Activated CD8-positive, alpha-beta T cell treated with anti-CD3 and anti-CD28 coated beads for 36 hours (primary cell): ENCODE measurements around the gene ALAS2. TPM values are rescaled to one million over a fixed set of nuclear protein-coding genes. Genes with fewer than 3 reads are reported as not detected.

ENCODE experiments used
- ATAC-seq: fragments of 200-7000 bp; cut with Tn5 transposase; one replicate; pipeline ENCODE4 v1.10.0; 2021; ENCODE audit warnings: mild to moderate bottlenecking, moderate library complexity
- CTCF ChIA-PET: fragments of 350-600 bp; sonication (Branson Sonifier 250); formaldehyde crosslinking; loops from one replicate; lab custom pipeline; 2021; ENCODE audit warnings: antibody characterized with exemption; lab: Charles Lee
- POLR2A ChIA-PET: fragments of 350-600 bp; sonication (Branson Sonifier 250); formaldehyde crosslinking; loops from one replicate; lab custom pipeline; 2021; ENCODE audit warnings: antibody characterized with exemption; lab: Charles Lee
- DNase-seq: peaks from one replicate; pipeline ENCODE4 v3.0.0-alpha.2; 2020
- H3K27ac Mint-ChIP-seq: one replicate; pipeline ENCODE4 v1.8.0; 2021; ENCODE audit warnings: mild to moderate bottlenecking, mixed read lengths
- H3K27me3 Mint-ChIP-seq: one replicate; pipeline ENCODE4 v1.8.0; 2021; ENCODE audit warnings: mixed read lengths
- H3K36me3 Mint-ChIP-seq: one replicate; pipeline ENCODE4 v1.8.0; 2021; ENCODE audit warnings: low read depth, mixed read lengths
- H3K4me1 Mint-ChIP-seq: one replicate; pipeline ENCODE4 v1.8.0; 2021; ENCODE audit warnings: low read depth, mixed read lengths
- H3K4me3 Mint-ChIP-seq: one replicate; pipeline ENCODE4 v1.8.0; 2021; ENCODE audit warnings: mild to moderate bottlenecking, moderate library complexity, mixed read lengths
- H3K9me3 Mint-ChIP-seq: one replicate; pipeline ENCODE4 v1.8.0; 2021; ENCODE audit warnings: mixed read lengths
- CTCF ChIP-seq: fragments of 200-600 bp; IDR thresholded peaks from one replicate; pipeline ENCODE4 v1.8.0; 2022; ENCODE audit warnings: antibody characterized with exemption, mild to moderate bottlenecking
- intact Hi-C: fragments of 100-400 bp; cut with micrococcal nuclease; formaldehyde crosslinking; loops from one replicate; pipeline ENCODE4 v1.10.0; 2022
- total RNA-seq, 2 experiments: library from RNA; stranded (reverse); gene quantifications; one replicate each; pipeline ENCODE4 v1.2.3, GENCODE V29; 2021

ALAS2 gene
- total RNA-seq, 2 experiments from 2014 or later = not detected

GRCh38 chrX:55033429-55033828, 2.7 kb upstream of the ALAS2 start:
- no peaks in the 10 kb centered on the region for H3K36me3 Mint-ChIP-seq
- ChIA-PET POLR2A (no interaction called here), CTCF (no interaction called here)
- ATAC-seq = no peak
- TF ChIP-seq CTCF = no peak
- H3K27me3 Mint-ChIP-seq = no peaks in the 10 kb centered on the region
- no peaks in the 10 kb centered on the region for H3K9me3 Mint-ChIP-seq
- H3K27ac Mint-ChIP-seq = no peak overlapping the region
- DNase-seq = no peak
- H3K4me1 Mint-ChIP-seq = no peaks in the 10 kb centered on the region
- intact Hi-C loops = no loop called here
- H3K4me3 Mint-ChIP-seq = no peak overlapping the region

GRCh38 chrX:55029291-55029690, 1.5 kb downstream of the ALAS2 start:
- H3K4me3 Mint-ChIP-seq = no peak overlapping the region
- CTCF ChIA-PET = no interaction called here

GRCh38 chrX:55028611-55029010, 2.2 kb downstream of the ALAS2 start:
- no peaks in the 10 kb centered on the region for H3K27me3 Mint-ChIP-seq
- no peaks in the 10 kb centered on the region for H3K36me3 Mint-ChIP-seq
- intact Hi-C loops = no loop called here
- H3K4me3 Mint-ChIP-seq = no peak overlapping the region
- ChIA-PET POLR2A (no interaction called here), CTCF (no interaction called here)
- H3K27ac Mint-ChIP-seq = no peak overlapping the region
- H3K9me3 Mint-ChIP-seq = no peaks in the 10 kb centered on the region
- no peak for ATAC-seq
- peaks cover 4% of the 10 kb centered on the region for H3K4me1 Mint-ChIP-seq
- DNase-seq = no peak
- TF ChIP-seq CTCF = no peak

More at GRCh38 chrX:55029291-55029690, 1.5 kb downstream of the ALAS2 start:
- H3K27ac Mint-ChIP-seq = no peak overlapping the region
- no peaks in the 10 kb centered on the region for H3K36me3 Mint-ChIP-seq
- no peak for DNase-seq
- intact Hi-C loops = no loop called here
- no peaks in the 10 kb centered on the region for H3K9me3 Mint-ChIP-seq
- peaks cover 4% of the 10 kb centered on the region for H3K4me1 Mint-ChIP-seq
- no peaks in the 10 kb centered on the region for H3K27me3 Mint-ChIP-seq
- ATAC-seq = no peak
- TF ChIP-seq CTCF = no peak
- POLR2A ChIA-PET = no interaction called here

GRCh38 chrX:55028040-55028439, 2.7 kb downstream of the ALAS2 start:
- H3K4me3 Mint-ChIP-seq = no peak overlapping the region
- ChIA-PET CTCF (no interaction called here), POLR2A (no interaction called here)
- intact Hi-C loops = no loop called here
- H3K27ac Mint-ChIP-seq = no peak overlapping the region
- H3K27me3 Mint-ChIP-seq = no peaks in the 10 kb centered on the region
- DNase-seq (no peak), ATAC-seq (no peak)
- H3K9me3 Mint-ChIP-seq = no peaks in the 10 kb centered on the region
- H3K4me1 Mint-ChIP-seq = peaks cover 4% of the 10 kb centered on the region
- H3K36me3 Mint-ChIP-seq = no peaks in the 10 kb centered on the region
- no peak for TF ChIP-seq CTCF

- ChIA-PET CTCF (no interaction called here), POLR2A (no interaction called here)
- Mint-ChIP-seq H3K9me3 (no peaks in the 10 kb centered on the region), H3K36me3 (no peaks in the 10 kb centered on the region), H3K27me3 (no peaks in the 10 kb centered on the region), H3K4me1 (peaks cover 4% of the 10 kb centered on the region), H3K27ac (no peak overlapping the region), H3K4me3 (no peak overlapping the region)
- DNase-seq (no peak), ATAC-seq (no peak)
- intact Hi-C loops = no loop called here
- no peak for TF ChIP-seq CTCF
These were observed 3.9 kb downstream of the ALAS2 start for GRCh38 chrX:55026840-55027239.
